K562 (cell line): ENCODE measurements around the gene MDM4. TPM values are rescaled to one million over a fixed set of nuclear protein-coding genes. Genes with fewer than 3 reads are reported as not detected.

ENCODE experiments used
- CEBPG ChIP-seq, 3 experiments: fragments of 200-800 bp in 1 of 3; sonication (Bioruptor generic) in 1 of 3; sonication (generic) in 1 of 3; formaldehyde crosslinking in 1 of 3; IDR thresholded peaks in 2 of 3; conservative IDR thresholded peaks in 1 of 3; 2 replicates each; pipeline versions ENCODE4 v1.6.1 to v1.8.0; 2016 to 2022; ENCODE audit warnings: missing compliant biosample characterization in 2 of 3, missing genetic modification characterization in 2 of 3, mild to moderate bottlenecking in 1 of 3, missing genetic modification reagents in 1 of 3
- COPS2 ChIP-seq: fragments of 450-650 bp; conservative IDR thresholded peaks from 2 replicates; pipeline ENCODE4 v1.6.1; 2016; ENCODE audit warnings: mild to moderate bottlenecking, moderate library complexity
- FOXA3 ChIP-seq, 2 experiments: fragments of 450-650 bp in 1 of 2; sonication (generic) in 1 of 2; formaldehyde crosslinking; IDR thresholded peaks in 1 of 2; conservative IDR thresholded peaks in 1 of 2; 2 replicates each; pipeline versions ENCODE4 v1.4.0 to v1.8.0; 2020 to 2022; ENCODE audit warnings: mild to moderate bottlenecking in 2 of 2, missing genetic modification reagents in 1 of 2
- GATAD2B ChIP-seq: fragments of 450-650 bp; IDR thresholded peaks from 2 replicates; pipeline ENCODE4 v1.6.1; 2017; ENCODE audit warnings: mild to moderate bottlenecking, borderline replicate concordance
- HMG20A ChIP-seq: fragments of 450-650 bp; formaldehyde crosslinking; conservative IDR thresholded peaks from 2 replicates; pipeline ENCODE4 v1.4.0; 2020; ENCODE audit warnings: mild to moderate bottlenecking, mixed read lengths
- KAT7 ChIP-seq: sonication (generic); formaldehyde crosslinking; IDR thresholded peaks from 2 replicates; pipeline ENCODE4 v1.8.0; 2022; ENCODE audit warnings: missing genetic modification reagents, mild to moderate bottlenecking, borderline replicate concordance
- KDM4B ChIP-seq, 2 experiments: fragments of 450-650 bp in 1 of 2; sonication (generic) in 1 of 2; IDR thresholded peaks; 2 replicates each; pipeline ENCODE4 v1.6.1; 2016 to 2017; ENCODE audit warnings: borderline replicate concordance in 2 of 2, antibody characterized with exemption in 1 of 2, low read depth in 1 of 2, mild to moderate bottlenecking in 1 of 2
- KLF13 ChIP-seq: fragments of 450-650 bp; IDR thresholded peaks from 2 replicates; pipeline ENCODE4 v1.6.1; 2016; ENCODE audit warnings: missing genetic modification characterization, low read depth, mild to moderate bottlenecking, missing compliant biosample characterization, moderate library complexity, borderline replicate concordance
- NR2C1 ChIP-seq, 2 experiments: fragments of 450-650 bp; IDR thresholded peaks; 2 replicates each; pipeline ENCODE4 v1.6.1; 2017; ENCODE audit warnings: mild to moderate bottlenecking in 2 of 2, antibody characterized with exemption in 1 of 2, inconsistent platforms in 1 of 2, missing compliant biosample characterization in 1 of 2, missing genetic modification characterization in 1 of 2
- NR4A1 ChIP-seq, 2 experiments: fragments of 250-450 bp in 1 of 2; fragments of 450-650 bp in 1 of 2; sonication (Bioruptor Pico) in 1 of 2; IDR thresholded peaks; 2 replicates each; pipeline versions ENCODE4 v1.4.0 to v1.6.1; 2016 to 2020; ENCODE audit warnings: mild to moderate bottlenecking in 2 of 2, missing compliant biosample characterization in 1 of 2, missing genetic modification characterization in 1 of 2, moderate library complexity in 1 of 2
- POLR2A ChIP-seq: fragments of 450-650 bp; conservative IDR thresholded peaks from 2 replicates; pipeline ENCODE4 v1.6.1; 2016
- PRDM10 ChIP-seq: fragments of 450-650 bp; IDR thresholded peaks from 2 replicates; pipeline ENCODE4 v1.6.1; 2018; ENCODE audit not compliant: partially characterized antibody
- PTBP1 ChIP-seq: fragments of 200-400 bp; formaldehyde crosslinking; IDR thresholded peaks from 2 replicates; pipeline ENCODE4 v1.6.1; 2017; ENCODE audit warnings: low read depth, low read length
- RAD21 ChIP-seq, 2 experiments: fragments of 250-450 bp in 1 of 2; fragments of 450-650 bp in 1 of 2; sonication (Bioruptor Pico) in 1 of 2; formaldehyde crosslinking in 1 of 2; IDR thresholded peaks in 1 of 2; conservative IDR thresholded peaks in 1 of 2; 2 replicates each; pipeline versions ENCODE4 v1.4.0 to v1.8.0; 2020 to 2022; ENCODE audit warnings: mild to moderate bottlenecking in 2 of 2, moderate library complexity in 1 of 2
- SMAD1 ChIP-seq: fragments of 150-350 bp; IDR thresholded peaks from 2 replicates; pipeline ENCODE4 v1.6.1; 2014; ENCODE audit warnings: low read length, low read depth; ENCODE audit not compliant: partially characterized antibody
- TOE1 ChIP-seq, 2 experiments: fragments of 450-650 bp in 1 of 2; sonication (generic) in 1 of 2; formaldehyde crosslinking in 1 of 2; IDR thresholded peaks; 2 replicates each; pipeline versions ENCODE4 v1.7.1 to v1.8.0; 2016 to 2022; ENCODE audit warnings: borderline replicate concordance in 2 of 2, mild to moderate bottlenecking in 2 of 2, antibody characterized with exemption in 1 of 2, inconsistent platforms in 1 of 2, low read depth in 1 of 2, missing genetic modification reagents in 1 of 2, moderate library complexity in 1 of 2
- ZBTB43 ChIP-seq: sonication (generic); formaldehyde crosslinking; IDR thresholded peaks from 2 replicates; pipeline ENCODE4 v1.8.0; 2023; ENCODE audit warnings: mild to moderate bottlenecking, missing genetic modification reagents
- ZNF140 ChIP-seq: fragments of 250-450 bp; sonication (Bioruptor Pico); IDR thresholded peaks from 2 replicates; pipeline ENCODE4 v1.8.0; 2021; ENCODE audit warnings: moderate library complexity, mild to moderate bottlenecking, inconsistent platforms
- ZNF696 ChIP-seq: fragments of 250-450 bp; sonication (Bioruptor Pico); conservative IDR thresholded peaks from 2 replicates; pipeline ENCODE4 v1.4.0; 2020; ENCODE audit warnings: mild to moderate bottlenecking, moderate library complexity
- polyA plus RNA-seq, 8 experiments: library from polyadenylated mRNA; depleted of rRNA in 4 of 8; stranded (reverse) in 5 of 8; unstranded in 3 of 8; fragments of >200 nt; fragmentation: Nextera tagmentation in 2 of 8; fragmentation: Illumina TruSeq in 1 of 8; extraction: Ambion mirVana in 2 of 8; extraction: Trizol in 1 of 8; gene quantifications; 2 replicates each; pipeline versions ENCODE4 v1.2.1 to v1.2.3, GENCODE V29; 2011 to 2014; ENCODE audit warnings: inconsistent platforms in 1 of 8, missing spikeins in 1 of 8
- total RNA-seq, 7 experiments: library from RNA; depleted of rRNA in 6 of 7; stranded (reverse); fragments of >200 nt in 6 of 7; fragmentation: Illumina TruSeq in 2 of 7; extraction: Trizol in 2 of 7; gene quantifications; 2 replicates each; pipeline versions ENCODE4 v1.2.1 to v1.2.3, GENCODE V29; 2011 to 2021; ENCODE audit warnings: low replicate concordance in 1 of 7

The MDM4 gene
- total and polyA plus RNA-seq, 9 of the 15 experiments (the other 6 are each of a cell fraction or from before 2014, with no cell fraction given), result 3.3 to 61.7 (median 21.2) TPM

- TF ChIP-seq COPS2 (no peak), PTBP1 (no peak), ZBTB43 (no peak), FOXA3 (CRISPR knock-in tag; conservative IDR thresholded peaks at IDR 0.05 in 1 of 2, IDR thresholded peaks at IDR 0.05 in 1 of 2) (no peak), CEBPG (CRISPR knock-in tag; IDR thresholded peaks at IDR 0.05) (no peak), CEBPG (tag; conservative IDR thresholded peaks at IDR 0.05 in 1 of 2, IDR thresholded peaks at IDR 0.05 in 1 of 2) (peak in 1 of 2 experiments; percentile 89), NR4A1 (CRISPR knock-in tag; IDR thresholded peaks at IDR 0.05) (no peak), NR4A1 (tag; IDR thresholded peaks at IDR 0.05) (peak; percentile 46; the same call in 1 of the 2 replicates), KAT7 (CRISPR knock-in tag) (no peak), KLF13 (tag) (no peak), HMG20A (CRISPR knock-in tag) (peak; percentile 40; the same call in 1 of the 2 replicates), RAD21 (CRISPR knock-in tag; conservative IDR thresholded peaks at IDR 0.05 in 1 of 2, IDR thresholded peaks at IDR 0.05 in 1 of 2) (no peak), KDM4B (IDR thresholded peaks at IDR 0.05; ENCODE audit: borderline replicate concordance in 2 of 2, low read depth in 1 of 2) (no peak), ZNF696 (CRISPR knock-in tag) (no peak), SMAD1 (no peak), ZNF140 (no peak), POLR2A (peak; percentile 88), PRDM10 (peak; percentile 99), NR2C1 (IDR thresholded peaks at IDR 0.05) (peak; percentile 50; the same call in 1 of the 2 replicates), NR2C1 (tag; IDR thresholded peaks at IDR 0.05) (no peak), TOE1 (IDR thresholded peaks at IDR 0.05; ENCODE audit: borderline replicate concordance) (no peak), TOE1 (CRISPR knock-in tag; IDR thresholded peaks at IDR 0.05; ENCODE audit: borderline replicate concordance, low read depth) (no peak), GATAD2B (no peak)
These were observed 8.7 kb upstream of the MDM4 start (continued) for GRCh38 chr1:204507317-204508105.
